NCI-H2029 treated with DMSO at 0.1 percent for 48 hours (cell line): Measurements from ENCODE around the gene XPO4.
"Not testable (repeated sequence)": the region's sequence is repeated elsewhere in the genome, so short reads cannot be mapped to it uniquely, and the experiment has no call there.

Source experiments
- DNase-seq: peaks from one replicate; lab custom pipeline; 2025; lab: John Stamatoyannopoulos, UW

The XPO4 gene

DNA sequence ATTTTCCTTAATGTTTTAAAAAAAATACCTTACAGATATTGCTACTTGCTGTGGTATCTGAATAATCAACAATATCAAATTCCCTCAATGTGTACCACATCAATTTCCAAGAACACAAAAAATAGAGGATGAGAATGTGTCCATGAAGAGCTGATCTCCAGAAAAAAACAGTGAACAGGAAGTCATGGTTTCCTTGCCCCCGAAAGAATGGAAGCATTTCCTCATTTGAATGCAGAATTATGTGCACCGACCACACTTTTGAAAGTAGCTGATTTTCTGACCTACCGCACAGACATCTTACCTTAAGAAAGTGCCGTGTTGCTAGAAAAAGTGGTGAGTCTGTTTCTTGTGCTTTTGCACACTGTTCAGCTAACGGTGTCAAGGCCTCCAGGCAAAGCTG lies 115.4 kb downstream of the XPO4 start:
- no peak for DNase-seq

DNA sequence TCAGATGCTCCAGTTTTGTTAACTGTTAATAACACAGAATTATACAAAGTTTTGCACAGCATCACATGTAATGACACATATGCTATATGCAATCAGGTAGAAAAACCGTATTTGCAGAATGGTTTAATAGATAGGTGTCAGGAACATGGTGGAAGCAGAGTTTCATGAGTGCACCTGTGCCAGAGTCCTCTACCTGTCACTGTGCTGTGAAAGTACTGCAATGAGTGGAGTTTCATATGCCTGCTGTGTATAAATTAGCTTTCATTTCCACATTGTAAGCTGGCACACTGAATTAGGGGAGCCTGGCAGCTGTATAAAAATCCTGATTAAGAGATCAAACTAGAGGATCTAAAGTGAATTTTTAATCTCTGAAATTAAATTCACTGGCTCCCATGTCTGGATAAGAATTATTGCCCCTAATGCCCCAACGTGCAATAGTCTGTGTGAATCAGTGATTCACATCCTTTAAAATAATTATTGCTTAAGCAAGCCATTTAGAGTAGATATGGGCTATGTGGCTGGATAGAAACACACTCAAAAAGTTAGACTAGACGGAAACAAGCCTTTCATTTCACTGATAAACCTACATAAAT lies 120.3 kb downstream of the XPO4 start:
- no peak for DNase-seq

DNA sequence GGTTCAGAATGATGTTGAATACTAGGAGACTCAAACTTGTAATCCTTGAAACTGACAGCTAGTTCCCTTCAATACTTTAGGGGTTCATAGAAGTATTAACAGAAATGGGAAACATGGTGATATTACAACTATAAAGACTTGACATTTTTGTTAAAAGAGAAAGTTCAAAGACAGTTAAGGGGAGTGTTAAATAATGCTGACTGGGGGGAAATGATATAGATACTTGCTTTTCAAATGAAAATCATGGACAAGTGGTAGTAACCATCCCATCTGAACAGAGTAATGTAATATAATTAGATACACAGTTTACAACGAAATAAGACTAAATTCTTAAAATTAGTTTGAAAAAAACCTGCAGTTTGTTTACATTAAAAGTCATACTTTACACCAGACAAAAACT lies 122.2 kb downstream of the XPO4 start:
- DNase-seq: no peak

DNA sequence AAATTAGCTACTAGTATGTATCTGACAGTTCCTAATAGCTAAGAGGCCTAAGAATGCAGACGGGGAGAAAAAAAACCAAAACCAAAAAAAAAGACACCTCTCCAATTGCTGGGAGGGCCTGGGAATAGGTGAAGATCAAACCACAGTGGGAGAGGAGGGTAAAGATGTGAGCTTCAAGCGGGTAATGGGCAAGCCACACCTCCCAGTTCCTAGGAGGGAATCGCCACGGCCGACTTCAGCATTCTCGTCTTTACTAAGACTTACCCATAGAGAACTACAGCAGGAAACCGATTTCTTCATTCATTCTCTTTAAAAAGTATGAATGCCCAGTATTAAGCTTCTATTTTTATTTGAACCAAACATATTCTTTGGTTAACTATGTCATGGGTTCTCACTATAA lies 123.1 kb downstream of the XPO4 start:
- DNase-seq: no peak

DNA sequence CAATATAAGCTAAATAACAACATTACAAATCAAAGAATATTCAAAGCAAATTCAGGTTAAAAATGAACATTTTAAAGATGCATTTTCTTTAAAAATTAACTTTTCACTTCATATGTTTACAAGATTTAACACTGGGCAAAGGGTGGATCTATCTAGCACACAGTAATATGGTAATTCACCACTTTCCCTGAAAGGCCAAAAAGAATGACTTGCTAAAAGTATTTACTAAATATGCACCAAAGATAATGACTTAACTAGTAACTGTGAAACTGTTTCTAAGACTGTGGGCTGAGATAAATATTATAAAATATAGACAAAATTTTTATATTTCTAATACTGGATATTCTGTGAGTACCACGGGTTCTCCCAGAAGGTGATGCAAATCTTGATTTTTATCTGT lies 124.2 kb downstream of the XPO4 start:
- no peak for DNase-seq

DNA sequence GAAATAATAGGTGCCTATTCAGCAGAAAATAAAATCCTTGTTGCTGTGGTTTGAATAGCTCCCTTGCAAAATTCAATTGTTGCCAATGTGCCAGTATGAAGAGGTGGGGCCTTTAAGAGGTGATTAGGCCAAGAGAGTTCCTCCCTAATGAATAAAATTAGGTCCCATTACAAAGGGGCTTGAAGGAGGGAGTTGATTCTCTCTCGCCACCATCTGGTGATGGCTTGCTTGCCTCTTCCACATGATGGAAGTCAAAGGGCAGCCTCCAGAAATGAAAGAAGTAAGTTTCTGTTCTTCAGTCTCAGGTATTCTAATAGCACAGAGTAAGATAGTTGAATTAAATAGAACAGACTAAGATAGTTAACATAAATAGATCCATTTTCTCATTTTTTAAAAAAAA lies 125.8 kb downstream of the XPO4 start:
- DNase-seq: no peak

DNA sequence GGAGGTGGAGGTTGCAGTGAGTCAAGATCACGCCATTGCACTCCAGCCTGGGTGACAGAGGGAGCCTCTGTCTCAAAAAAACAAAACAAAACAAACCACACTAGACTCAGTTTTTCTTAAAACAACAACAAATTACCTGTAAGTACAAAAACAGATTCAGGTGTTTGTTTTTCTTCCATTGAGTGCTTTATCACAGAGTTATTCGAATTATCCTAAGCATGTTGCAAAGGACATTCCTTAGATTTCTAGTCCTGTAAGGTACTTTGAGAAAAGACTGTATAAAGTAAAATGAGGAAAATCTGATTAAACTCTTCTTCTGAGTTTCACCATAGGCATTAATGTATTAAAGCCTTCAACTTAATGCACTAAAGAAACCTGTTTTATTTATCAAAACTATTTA lies 126.6 kb downstream of the XPO4 start:
- no peak for DNase-seq

DNA sequence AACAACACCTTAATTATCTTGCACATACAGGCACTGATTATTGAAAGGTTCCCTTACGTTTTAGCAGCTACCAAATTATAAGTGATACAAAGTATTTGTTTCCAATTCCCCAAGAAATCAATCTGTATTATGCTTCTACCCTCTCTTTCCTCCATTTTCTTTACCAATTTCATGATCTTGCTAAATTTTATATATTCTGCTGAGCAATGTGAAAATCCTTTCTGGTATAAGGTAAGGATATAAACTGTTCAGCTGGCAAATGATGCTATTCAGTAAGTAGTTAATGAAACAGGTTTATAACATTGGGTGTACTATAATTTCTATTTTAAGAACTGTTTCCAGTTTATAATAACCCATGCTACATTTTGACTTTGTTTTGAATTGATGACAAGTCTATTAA lies 127.8 kb downstream of the XPO4 start:
- no peak for DNase-seq

DNA sequence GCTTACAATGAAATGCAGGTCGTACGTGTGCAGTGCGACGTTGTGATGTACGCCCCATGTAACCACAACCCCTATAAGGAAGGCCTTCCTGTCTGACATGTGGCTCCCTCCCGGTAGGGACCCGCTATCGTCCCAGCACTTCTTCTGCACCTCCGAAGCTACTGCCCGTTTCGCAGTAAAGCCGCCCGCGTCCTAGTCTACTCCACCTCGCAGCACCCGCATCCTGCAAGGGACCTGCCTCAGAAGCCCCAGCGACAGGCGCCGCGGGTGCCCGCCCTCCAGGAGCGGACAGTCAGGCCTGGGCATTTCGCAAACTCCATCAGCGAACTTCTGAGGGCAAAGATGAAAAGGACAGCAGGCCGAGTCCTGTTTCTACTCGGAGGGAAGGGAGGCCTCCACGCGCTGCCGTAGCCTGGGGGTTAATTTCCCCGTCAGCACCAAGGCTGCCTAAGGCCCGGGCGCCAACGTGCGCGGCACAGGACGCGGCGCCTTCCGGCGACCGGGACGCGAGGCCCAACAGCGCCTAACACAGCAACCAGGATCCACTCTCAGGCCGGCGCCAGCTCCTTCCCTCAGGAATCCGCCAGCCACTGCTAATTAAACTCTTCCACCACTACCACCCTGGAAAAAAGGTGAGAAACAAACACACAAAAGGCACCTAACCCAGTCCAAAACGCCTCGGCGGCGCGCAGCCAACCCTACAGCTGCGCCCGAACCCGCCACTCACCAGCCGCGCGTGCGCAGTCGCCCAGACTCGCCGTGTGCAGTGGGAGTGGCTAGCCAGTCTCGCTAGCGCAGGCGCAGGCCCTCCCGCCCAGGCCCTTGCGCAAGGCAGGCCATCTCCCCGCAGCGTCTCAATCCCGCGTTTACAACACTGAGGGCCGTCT lies 129.1 kb downstream of the XPO4 start, which contains the start of gene EEF1AKMT1:
Gene EEF1AKMT1, minus strand, starts transcription at position 768 of the 887 bp plus-strand sequence. CDS start 16,363 bp downstream, outside the sequence.
- DNase-seq: peak; percentile 36

DNA sequence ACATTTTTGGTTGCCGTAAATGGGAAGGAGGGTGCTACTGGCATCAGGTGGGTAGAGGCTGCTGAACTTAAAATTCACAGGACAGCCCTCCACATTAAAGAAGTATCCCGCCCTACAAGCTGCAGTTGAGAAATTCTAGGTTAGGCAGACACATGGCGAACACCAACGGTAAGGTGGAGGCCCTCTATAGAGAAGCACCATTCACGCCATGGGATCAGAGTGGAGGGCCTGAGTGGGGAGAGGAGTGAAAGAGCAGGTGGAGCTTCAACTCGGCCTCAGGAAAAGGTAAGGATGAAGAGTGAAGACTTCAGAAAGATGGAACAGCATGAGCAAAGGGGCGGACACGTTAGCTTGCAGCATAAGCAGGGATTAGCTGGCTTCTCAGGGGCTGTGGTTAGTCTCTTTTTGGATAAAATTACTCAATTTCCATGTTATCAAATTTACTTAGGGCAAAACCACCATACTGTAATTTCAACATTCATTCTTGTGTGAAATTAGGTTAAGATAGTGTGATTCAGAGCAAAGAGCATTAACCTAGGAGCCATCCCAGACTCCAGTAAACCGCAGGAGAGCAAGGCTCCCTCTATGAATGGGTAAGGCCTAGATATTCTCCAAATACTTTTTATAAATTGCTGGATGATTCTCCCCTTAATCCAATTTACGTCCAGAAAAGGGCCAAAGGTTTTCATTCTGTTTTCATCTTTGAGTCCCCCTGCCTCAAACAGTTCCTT lies 130.0 kb downstream of the XPO4 start:
- no peak for DNase-seq

DNA sequence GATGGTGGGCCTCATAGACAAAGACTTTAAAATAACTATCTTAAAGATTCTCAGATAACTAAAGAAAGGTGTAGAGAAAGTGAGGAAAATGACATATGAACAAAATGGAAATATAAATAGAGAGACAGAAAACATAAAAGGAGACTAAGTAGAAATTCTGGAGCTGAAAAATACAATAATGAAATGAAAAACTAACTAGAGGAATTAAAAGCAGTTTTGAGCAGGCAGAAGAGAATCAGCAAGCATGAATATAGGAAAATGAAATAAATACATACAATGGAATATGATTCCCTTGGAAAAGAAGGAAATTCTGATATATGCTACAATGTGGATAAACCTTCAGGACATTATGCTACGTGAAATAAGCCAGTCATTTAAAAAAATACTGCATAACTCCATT lies 132.7 kb downstream of the XPO4 start:
- no peak for DNase-seq

DNA sequence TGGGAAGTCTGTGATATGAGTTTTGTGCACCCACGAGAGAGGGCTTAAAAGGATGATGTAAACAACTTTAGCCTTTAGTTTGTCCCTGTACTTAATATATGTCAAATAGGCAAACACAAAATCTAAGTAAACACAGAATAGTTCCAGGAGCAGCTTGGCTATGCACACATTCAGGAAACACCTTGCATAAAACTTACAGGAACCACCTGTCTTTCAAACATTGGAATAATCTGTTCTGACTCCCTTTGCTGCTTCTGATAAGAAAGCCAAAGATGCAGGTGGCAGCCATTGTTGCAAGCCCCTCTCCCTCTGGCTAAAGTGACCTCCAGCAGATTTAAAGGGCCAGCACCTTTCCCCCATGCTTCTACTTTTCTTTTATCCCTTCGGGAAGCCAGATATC lies 133.5 kb downstream of the XPO4 start:
- no peak for DNase-seq

DNA sequence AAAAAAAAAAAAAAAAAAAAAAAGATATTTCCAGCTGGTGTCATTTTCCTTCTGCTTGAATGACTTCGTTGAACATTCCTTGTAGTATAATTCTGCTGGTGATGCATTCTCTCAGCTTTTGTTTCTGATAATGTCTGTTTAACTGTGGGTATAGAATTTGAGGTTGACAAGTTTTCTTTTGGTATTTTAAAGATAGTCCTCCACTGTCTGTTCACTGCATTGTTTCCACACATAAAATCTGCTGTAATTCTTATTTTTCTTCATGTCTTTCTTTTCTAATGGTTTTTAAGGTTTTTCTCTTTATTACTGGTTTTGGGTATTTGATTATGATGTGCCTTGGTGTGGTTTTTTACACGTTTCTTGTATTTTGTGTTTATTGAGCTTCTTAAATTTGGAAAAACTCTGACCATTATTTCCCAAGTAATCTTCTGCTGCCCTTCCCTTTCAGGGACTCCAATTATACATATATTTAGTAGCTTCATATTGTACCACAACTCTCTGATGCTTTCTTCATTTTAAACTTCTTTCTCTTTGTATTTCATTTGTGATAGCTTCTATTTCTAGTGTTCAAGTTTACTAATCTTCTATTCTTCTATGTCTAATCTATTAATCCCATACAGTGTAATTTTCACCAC lies 135.1 kb downstream of the XPO4 start:
- no peak for DNase-seq

DNA sequence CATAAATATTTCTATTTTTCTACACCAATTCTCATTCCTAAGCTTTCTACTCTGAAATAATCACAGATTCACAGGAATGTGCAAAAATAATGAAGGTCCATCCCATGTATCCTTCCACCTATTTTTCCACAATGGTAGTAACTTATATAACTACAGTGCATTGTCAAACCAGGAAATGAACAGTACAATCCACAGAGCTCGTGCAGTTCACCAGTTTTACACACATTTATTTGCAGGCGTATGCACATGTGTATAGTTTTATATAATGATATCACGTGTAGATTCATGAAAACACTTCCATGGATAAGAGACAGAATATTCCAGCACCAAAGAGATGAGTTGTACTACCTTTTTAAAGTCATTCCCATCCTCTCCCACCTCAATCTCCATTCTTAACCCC lies 141.7 kb downstream of the XPO4 start:
- DNase-seq: no peak

DNA sequence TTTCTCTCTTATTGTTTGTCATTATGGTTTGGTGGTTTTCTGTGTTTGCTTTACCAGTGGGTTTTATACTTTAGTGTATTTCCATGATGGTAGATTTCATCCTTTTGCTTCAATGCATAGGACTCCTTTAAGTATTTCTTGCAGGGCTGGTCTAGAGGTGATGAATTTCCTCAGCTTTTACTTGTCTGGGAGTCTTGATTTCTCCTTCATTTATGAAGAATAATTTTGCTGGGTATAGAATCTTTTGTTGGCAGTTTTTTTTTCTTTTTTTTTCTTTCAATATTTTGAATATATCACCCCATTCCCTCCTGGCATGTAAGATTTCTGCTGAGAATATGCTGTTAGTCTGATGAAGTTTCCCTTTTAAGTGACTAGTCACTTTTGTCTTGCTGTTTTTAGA lies 148.5 kb downstream of the XPO4 start:
- DNase-seq: no peak

DNA sequence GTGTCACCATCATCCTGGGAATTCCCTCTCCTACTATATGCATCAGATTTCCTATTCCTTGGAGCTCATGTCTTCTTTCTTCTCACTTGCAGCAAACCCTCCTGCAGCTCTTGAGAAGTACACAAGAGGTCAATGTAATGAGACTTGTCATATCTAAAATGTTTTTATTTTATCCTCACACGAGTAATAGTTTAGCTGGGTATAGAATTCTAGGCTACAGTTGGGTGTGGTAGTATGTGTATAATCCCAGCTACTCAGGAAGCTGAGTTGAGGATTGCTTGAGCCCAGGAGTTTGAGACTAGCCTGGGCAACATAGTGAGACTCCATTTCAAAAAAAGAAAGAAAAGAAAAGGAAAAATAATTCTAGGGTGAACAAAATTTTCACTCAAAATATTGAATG lies 153.2 kb downstream of the XPO4 start:
- DNase-seq: no peak

DNA sequence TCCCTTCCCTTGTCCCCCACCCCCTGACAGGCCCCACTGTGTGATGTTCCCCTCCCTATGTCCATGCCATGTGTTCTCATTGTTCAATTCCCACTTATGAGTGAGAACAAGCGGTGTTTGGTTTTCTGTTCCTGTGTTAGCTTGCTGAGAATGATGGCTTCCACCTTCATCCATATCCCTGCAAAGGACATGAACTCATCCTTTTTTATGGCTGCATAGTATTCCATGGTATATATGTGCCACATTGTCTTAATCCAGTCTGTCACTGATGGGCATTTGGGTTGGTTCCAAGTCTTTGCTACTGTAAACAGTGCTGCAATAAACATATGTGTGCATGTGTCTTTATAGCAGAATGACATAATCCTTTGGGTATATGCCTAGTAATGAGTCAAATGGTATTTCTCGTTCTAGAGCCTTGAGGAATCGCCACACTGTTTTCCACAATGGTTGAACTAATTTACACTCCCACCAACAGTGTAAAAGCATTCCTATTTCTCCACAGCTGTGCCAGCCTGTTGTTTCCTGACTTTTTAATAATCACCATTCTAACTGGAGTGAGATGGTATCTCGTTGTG lies 158.6 kb downstream of the XPO4 start:
- DNase-seq: not testable (repeated sequence)

DNA sequence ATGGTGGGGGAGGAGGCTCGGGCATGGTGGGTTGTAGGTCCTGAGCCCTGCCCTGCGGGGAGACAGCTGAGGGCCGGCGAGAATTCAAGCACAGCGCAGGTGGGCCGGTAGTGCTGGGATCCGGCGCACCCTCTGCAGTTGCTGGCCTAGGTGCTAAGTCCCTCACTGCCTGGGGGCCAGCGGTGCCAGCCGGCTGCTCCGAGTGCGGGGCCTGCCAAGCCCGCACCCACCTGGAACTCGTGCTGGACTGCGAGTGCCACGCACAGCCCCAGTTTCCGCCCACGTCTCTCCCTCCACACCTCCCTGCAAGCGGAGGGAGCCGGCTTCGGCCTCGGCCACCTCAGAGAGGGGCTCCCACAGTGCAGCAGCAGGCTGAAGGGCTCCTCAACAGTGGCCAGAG lies 162.5 kb downstream of the XPO4 start:
- DNase-seq: no peak

DNA sequence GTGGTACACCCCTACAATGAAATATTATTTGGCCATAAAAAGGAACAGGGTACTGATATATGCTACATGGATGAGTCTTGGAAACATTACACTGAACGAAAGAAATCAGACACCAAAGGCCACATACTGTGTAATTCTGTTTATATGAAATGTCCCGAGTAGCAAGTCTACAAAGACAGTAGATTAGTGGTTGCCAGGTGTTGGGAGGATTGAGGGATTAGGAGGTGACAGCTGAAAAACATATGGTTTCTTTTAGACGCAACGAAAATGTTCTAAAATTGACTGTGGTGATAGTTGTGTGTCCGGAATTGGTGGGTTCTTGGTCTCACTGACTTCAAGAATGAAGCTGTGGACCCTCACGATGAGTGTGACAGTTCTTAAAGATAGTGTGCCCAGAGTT lies 163.9 kb downstream of the XPO4 start:
- DNase-seq: no peak

DNA sequence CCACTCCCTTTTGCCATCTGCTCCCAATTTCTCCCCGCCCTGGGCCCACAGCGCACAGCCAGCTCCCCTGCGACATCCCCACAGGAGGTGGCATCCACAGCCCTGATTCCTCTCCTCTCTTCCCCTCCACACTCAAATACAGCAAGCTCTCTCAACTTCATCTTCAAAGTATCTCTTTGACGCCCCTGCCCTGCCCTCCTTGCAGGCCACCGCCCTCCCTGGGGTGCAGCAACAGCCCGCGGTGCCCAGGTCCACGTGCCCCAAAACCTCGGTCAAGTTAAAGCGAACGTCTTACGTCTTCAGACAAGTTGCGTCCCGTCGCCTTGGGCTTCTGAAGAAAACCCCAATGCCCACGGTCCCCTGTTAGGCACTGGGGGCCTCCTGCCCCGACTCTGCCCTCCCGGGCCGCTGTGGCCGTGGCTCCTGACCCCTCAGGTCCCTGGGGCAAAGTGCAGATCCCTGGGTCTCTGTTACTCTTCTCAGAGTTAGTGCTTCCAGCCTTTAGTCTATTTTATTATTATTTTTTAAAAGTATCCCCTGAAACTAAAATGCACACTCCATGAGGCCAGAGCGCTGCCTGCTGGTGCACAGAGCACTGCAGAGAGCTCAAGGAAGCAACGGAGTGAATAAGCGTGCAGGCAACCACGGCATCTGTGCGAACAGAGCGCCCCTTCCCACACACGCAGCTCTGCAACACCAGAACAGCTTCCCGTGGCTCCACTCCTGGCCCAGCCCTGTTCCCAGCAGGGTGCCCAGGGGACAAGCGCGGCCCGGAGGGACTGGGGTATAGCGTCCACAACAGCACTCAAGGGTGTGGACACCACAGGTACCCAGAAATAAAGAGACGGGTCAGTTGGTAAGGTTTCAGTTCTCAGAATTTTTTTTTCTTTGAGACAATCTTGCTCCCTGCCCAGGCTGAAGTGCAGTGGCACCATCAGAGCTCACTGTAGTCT lies 172.6 kb downstream of the XPO4 start:
- DNase-seq: no peak
